ENCODE measurements around the gene OR2V2.

OR2V2 gene

GRCh38 chr5:181185560-181185959 is 38.2 kb downstream of the OR2V2 start:
- TF ChIP-seq, protein P1, sequence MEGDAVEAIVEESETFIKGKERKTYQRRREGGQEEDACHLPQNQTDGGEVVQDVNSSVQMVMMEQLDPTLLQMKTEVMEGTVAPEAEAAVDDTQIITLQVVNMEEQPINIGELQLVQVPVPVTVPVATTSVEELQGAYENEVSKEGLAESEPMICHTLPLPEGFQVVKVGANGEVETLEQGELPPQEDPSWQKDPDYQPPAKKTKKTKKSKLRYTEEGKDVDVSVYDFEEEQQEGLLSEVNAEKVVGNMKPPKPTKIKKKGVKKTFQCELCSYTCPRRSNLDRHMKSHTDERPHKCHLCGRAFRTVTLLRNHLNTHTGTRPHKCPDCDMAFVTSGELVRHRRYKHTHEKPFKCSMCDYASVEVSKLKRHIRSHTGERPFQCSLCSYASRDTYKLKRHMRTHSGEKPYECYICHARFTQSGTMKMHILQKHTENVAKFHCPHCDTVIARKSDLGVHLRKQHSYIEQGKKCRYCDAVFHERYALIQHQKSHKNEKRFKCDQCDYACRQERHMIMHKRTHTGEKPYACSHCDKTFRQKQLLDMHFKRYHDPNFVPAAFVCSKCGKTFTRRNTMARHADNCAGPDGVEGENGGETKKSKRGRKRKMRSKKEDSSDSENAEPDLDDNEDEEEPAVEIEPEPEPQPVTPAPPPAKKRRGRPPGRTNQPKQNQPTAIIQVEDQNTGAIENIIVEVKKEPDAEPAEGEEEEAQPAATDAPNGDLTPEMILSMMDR (IDR thresholded peaks at IDR 0.05; ENCODE audit: control insufficient read depth, extremely low read depth, insufficient read depth) = no peak
- DNase-seq (ENCODE audit: low read depth) = no peak
- H3K4me3 ChIP-seq (ENCODE audit: low read depth, low read length) = no peak overlapping the region

DNA sequence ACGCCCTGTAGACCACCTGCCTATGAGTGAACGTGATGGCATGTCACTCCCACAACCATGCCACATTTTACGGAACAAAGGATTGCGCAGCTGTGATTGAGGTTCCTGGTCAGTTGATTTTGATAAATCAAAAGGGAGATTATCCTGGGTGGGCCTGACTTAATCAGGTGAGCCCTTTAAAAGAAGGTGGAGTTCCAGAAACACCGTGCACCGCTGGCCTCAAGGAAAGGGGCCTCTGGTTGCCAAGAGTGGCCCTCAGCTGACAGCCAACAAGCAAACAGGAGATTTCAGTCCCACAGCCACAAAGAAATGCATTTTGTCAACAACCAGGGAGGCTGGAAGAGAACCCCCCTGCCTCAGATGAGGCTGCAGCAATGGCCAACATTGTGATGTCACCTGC is 38.6 kb downstream of the OR2V2 start:
- TF ChIP-seq, protein P1 (IDR thresholded peaks at IDR 0.05; ENCODE audit: control insufficient read depth, extremely low read depth, insufficient read depth) = no peak
- no peak for DNase-seq (ENCODE audit: low read depth)
- H3K4me3 ChIP-seq (ENCODE audit: low read depth, low read length) = no peak overlapping the region

- DNase-seq (ENCODE audit: low read depth) = no peak
- peak overlapping the region; percentile 64 for H3K4me3 ChIP-seq (ENCODE audit: low read depth, low read length)
- TF ChIP-seq, protein P1 (IDR thresholded peaks at IDR 0.05; ENCODE audit: control insufficient read depth, extremely low read depth, insufficient read depth) = no peak
Observed at GRCh38 chr5:181186986-181187499, 39.7 kb downstream of the OR2V2 start.

DNA sequence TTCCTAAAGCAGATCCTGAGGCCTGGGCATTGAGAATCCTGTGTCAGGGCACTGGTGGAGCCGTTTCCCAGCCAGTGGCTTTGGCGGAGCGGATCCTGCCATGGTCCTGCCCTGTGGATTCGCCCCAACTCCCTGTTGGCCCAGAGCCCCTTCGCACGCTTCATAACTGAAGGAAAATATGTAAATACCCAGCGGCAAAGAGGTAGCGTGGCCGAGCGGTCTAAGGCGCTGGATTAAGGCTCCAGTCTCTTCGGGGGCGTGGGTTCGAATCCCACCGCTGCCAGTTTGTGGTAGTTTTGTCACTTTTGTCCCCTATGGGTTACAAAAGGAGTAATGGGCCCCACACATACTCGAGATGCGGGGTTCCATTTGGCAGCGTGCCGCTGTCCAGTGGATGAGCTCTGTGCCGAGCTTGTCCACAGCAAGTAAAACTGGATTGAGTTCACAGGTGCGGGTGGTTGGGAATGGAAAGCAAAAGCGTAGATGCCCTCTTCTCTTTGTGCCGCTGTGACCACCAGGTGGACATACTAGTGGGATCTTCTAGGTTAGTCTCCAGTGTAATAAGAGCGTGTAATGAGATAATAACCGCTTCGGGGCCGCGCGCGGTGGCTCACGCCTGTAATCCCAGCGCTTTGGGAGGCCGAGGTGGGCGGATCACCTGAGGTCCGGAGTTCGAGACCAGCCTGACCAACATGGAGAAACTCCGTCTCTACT is 40.3 kb downstream of the OR2V2 start:
- TF ChIP-seq, protein P1 (IDR thresholded peaks at IDR 0.05; ENCODE audit: control insufficient read depth, extremely low read depth, insufficient read depth) = no peak
- DNase-seq (ENCODE audit: low read depth) = peak; percentile 80
- peak overlapping the region; percentile 64 for H3K4me3 ChIP-seq (ENCODE audit: low read depth, low read length)

DNA sequence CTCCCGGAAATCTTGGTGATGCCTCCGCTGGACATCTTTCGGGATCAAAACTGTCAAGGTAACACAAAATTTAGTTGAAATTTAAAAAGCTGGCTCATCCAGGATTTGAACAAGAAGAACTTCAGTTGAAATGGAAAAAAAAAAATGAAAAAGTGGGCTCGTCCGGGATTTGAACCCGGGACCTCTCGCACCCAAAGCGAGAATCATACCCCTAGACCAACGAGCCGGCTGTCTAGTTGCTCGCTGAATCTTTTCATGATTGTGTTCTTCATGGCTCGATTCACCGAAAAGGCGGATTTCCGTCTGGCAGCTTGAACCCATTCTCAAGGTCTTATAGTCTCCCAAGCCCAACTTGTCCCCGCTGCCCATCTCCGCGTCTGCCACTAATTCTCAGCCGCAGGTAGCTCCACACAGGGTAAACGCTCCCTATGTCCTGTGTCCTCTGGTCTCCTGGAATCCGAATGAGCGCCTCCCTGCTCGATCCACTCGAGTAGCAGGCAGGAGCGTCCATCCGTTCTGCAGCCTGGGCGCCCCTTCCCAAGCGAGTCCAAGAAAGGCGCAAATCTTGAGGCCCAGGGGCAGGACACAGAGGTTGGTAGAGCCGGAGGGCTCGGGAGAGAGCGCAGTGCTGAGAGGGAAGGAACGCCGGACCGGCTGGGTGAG is 41.4 kb downstream of the OR2V2 start:
- TF ChIP-seq, protein P1 (IDR thresholded peaks at IDR 0.05; ENCODE audit: control insufficient read depth, extremely low read depth, insufficient read depth) = no peak
- DNase-seq (ENCODE audit: low read depth) = no peak
- H3K4me3 ChIP-seq (ENCODE audit: low read depth, low read length) = peak overlapping the region; percentile 64

GRCh38 chr5:181189363-181189961 is 42.1 kb downstream of the OR2V2 start:
- H3K4me3 ChIP-seq (ENCODE audit: low read depth, low read length) = peak overlapping the region; percentile 64
- TF ChIP-seq, protein P1 (IDR thresholded peaks at IDR 0.05; ENCODE audit: control insufficient read depth, extremely low read depth, insufficient read depth) = no peak
- DNase-seq (ENCODE audit: low read depth) = no peak
